SK-N-SH (cell line): Measurements from ENCODE around the gene GTPBP4. TPM values are rescaled to one million over a fixed set of nuclear protein-coding genes. Genes with fewer than 3 reads are reported as not detected.

ENCODE experiments used
- CTCF ChIA-PET: fragments of 300-600, 350-600 bp; formaldehyde crosslinking; extraction: SDS; loops from one replicate; lab custom pipeline; 2021; lab: Yijun Ruan, JAX
- POLR2A ChIA-PET: fragments of 350-600 bp; sonication (Branson Sonifier 250); formaldehyde crosslinking; extraction: SDS; loops from one replicate; lab custom pipeline; 2020; ENCODE audit warnings: antibody characterized with exemption, inconsistent platforms; lab: Yijun Ruan, JAX
- DNase-seq: peaks from one replicate; pipeline ENCODE4 v3.0.0; 2012
- H2AFZ ChIP-seq: fragments of 200-600 bp; sonication (generic); 2 replicates; pipeline ENCODE4 v1.8.1; 2016; ENCODE audit warnings: antibody characterized with exemption, mild to moderate bottlenecking, low read depth
- H3F3A ChIP-seq: fragments of 200-600 bp; sonication (generic); replicated peaks from 2 replicates; pipeline ENCODE3; 2016; ENCODE audit warnings: antibody characterized with exemption, mild to moderate bottlenecking; ENCODE audit not compliant: insufficient read depth
- H3K27ac ChIP-seq, 2 experiments: fragments of 200-500 bp in 1 of 2; fragments of 200-600 bp in 1 of 2; sonication (Bioruptor generic) in 1 of 2; sonication (generic), shearing (Covaris generic) in 1 of 2; 2 replicates each; pipeline versions ENCODE4 v1.5.1 to v1.6.1; 2014 to 2016; ENCODE audit warnings: low read depth in 2 of 2, inconsistent platforms in 1 of 2, low read length in 1 of 2, mild to moderate bottlenecking in 1 of 2, mixed read lengths in 1 of 2
- H3K27me3 ChIP-seq: fragments of 200-600 bp; sonication (generic), shearing (Covaris generic); 2 replicates; pipeline ENCODE4 v1.6.1; 2016; ENCODE audit warnings: mixed run types; ENCODE audit not compliant: insufficient read depth
- H3K36me3 ChIP-seq, 2 experiments: fragments of 200-500 bp in 1 of 2; fragments of 200-600 bp in 1 of 2; sonication (Bioruptor generic) in 1 of 2; sonication (generic) in 1 of 2; replicated peaks in 1 of 2; 2 replicates each; pipeline versions ENCODE3 to v1.5.1; 2014 to 2016; ENCODE audit warnings: low read length in 1 of 2, mild to moderate bottlenecking in 1 of 2; ENCODE audit not compliant: insufficient read depth in 2 of 2, control insufficient read depth in 1 of 2
- H3K4me1 ChIP-seq, 2 experiments: fragments of 200-500 bp in 1 of 2; fragments of 200-600 bp in 1 of 2; sonication (Bioruptor generic) in 1 of 2; sonication (generic), shearing (Covaris generic) in 1 of 2; 2 replicates each; pipeline versions ENCODE4 v1.5.1 to v1.6.1; 2014 to 2016; ENCODE audit warnings: low read depth in 1 of 2, low read length in 1 of 2, mixed run types in 1 of 2; ENCODE audit not compliant: insufficient read depth in 2 of 2, control insufficient read depth in 1 of 2
- H3K4me2 ChIP-seq: fragments of 200-600 bp; sonication (generic), shearing (Covaris generic); 2 replicates; pipeline ENCODE4 v1.6.1; 2017; ENCODE audit warnings: mixed run types
- H3K4me3 ChIP-seq, 2 experiments: fragments of 200-500 bp in 1 of 2; fragments of 200-600 bp in 1 of 2; sonication (Bioruptor generic) in 1 of 2; sonication (generic), shearing (Covaris generic) in 1 of 2; 2 replicates each; pipeline versions ENCODE4 v1.5.1 to v1.8.1; 2014 to 2016; ENCODE audit warnings: low read depth in 2 of 2, inconsistent platforms in 1 of 2, low read length in 1 of 2, mild to moderate bottlenecking in 1 of 2, mixed read lengths in 1 of 2, moderate library complexity in 1 of 2
- H3K79me2 ChIP-seq: fragments of 200-600 bp; sonication (generic); 2 replicates; pipeline ENCODE4 v1.8.1; 2017; ENCODE audit warnings: mild to moderate bottlenecking; ENCODE audit not compliant: insufficient read depth
- H3K9ac ChIP-seq: fragments of 200-600 bp; sonication (generic); 2 replicates; pipeline ENCODE4 v1.6.1; 2017; ENCODE audit warnings: mixed run types
- H3K9me2 ChIP-seq: fragments of 200-600 bp; sonication (generic); 2 replicates; pipeline ENCODE4 v1.6.1; 2017; ENCODE audit warnings: mixed run types
- H3K9me3 ChIP-seq: fragments of 200-600 bp; sonication (generic); 2 replicates; pipeline ENCODE4 v1.6.1; 2017; ENCODE audit warnings: mixed run types, mild to moderate bottlenecking, moderate library complexity
- H4K20me1 ChIP-seq: fragments of 200-600 bp; sonication (generic); 2 replicates; pipeline ENCODE4 v1.6.1; 2017; ENCODE audit warnings: mild to moderate bottlenecking, mixed run types; ENCODE audit not compliant: insufficient read depth
- EP300 ChIP-seq, 2 experiments: IDR thresholded peaks; 2 replicates each; pipeline versions ENCODE4 v1.4.0 to v1.6.1; 2012; ENCODE audit warnings: borderline replicate concordance in 1 of 2, low read depth in 1 of 2, low read length in 1 of 2
- FOXJ3 ChIP-seq: sonication (generic); formaldehyde crosslinking; IDR thresholded peaks from 2 replicates; pipeline ENCODE4 v1.5.1; 2020; ENCODE audit warnings: mild to moderate bottlenecking, missing genetic modification reagents
- GATA2 ChIP-seq: sonication (generic); formaldehyde crosslinking; IDR thresholded peaks from 2 replicates; pipeline ENCODE4 v1.5.0; 2020; ENCODE audit warnings: mild to moderate bottlenecking, missing genetic modification reagents
- MAX ChIP-seq: IDR thresholded peaks from 2 replicates; pipeline ENCODE4 v1.4.0; 2012; ENCODE audit warnings: low read depth
- MXI1 ChIP-seq: IDR thresholded peaks from 2 replicates; pipeline ENCODE4 v1.6.1; 2012; ENCODE audit warnings: mild to moderate bottlenecking, low read depth, low read length, improper control_type of control experiment
- NFIC ChIP-seq: IDR thresholded peaks from 2 replicates; pipeline ENCODE4 v1.4.0; 2012; ENCODE audit warnings: borderline replicate concordance
- PBX3 ChIP-seq: IDR thresholded peaks from 2 replicates; pipeline ENCODE4; 2012
- POLR2AphosphoS5 ChIP-seq: IDR thresholded peaks from 2 replicates; pipeline ENCODE4 v1.6.1; 2012; ENCODE audit warnings: low read depth, low read length
- RAD21 ChIP-seq: IDR thresholded peaks from 2 replicates; pipeline ENCODE4 v1.6.1; 2012; ENCODE audit warnings: mild to moderate bottlenecking, low read length
- RCOR1 ChIP-seq: fragments of 150-350 bp; IDR thresholded peaks from 2 replicates; pipeline ENCODE4 v1.6.1; 2017; ENCODE audit warnings: antibody characterized with exemption, low read length
- TAF1 ChIP-seq: IDR thresholded peaks from 2 replicates; pipeline ENCODE4 v1.6.1; 2012; ENCODE audit warnings: low read depth, mild to moderate bottlenecking, low read length, moderate library complexity, borderline replicate concordance
- USF1 ChIP-seq: IDR thresholded peaks from 2 replicates; pipeline ENCODE4 v1.4.0; 2012; ENCODE audit warnings: low read depth, borderline replicate concordance
- YY1 ChIP-seq: IDR thresholded peaks from 2 replicates; pipeline ENCODE4 v1.4.0; 2012; ENCODE audit warnings: low read depth, mild to moderate bottlenecking
- WGBS: methylation state at CpG from one replicate; pipeline ENCODE4 v1.1.6; 2017; ENCODE audit warnings: low lambda C conversion rate; 5-methylcytosine and 5-hydroxymethylcytosine counted together
- polyA plus RNA-seq, 3 experiments: library from polyadenylated mRNA; depleted of rRNA; stranded (reverse); fragments of >200 nt; gene quantifications; 2 replicates each; pipeline ENCODE4 v1.2.3, GENCODE V29; 2012

The GTPBP4 gene
- polyA plus RNA-seq, 1 of the 3 experiments (the other 2 are of a cell fraction): 36.6 TPM

- Histone ChIP-seq H3K9me3 (no peaks in the 10 kb centered on the region), H3K27ac (no peak overlapping the region), H3K4me1 (no peaks in the 10 kb centered on the region; a peak in 1 of 4 replicates), H3K4me2 (no peak overlapping the region), H3K27me3 (no peaks in the 10 kb centered on the region), H4K20me1 (peaks cover 31% of the 10 kb centered on the region; the same call in 1 of the 2 replicates), H3F3A (no peaks in the 10 kb centered on the region), H2AFZ (no peak overlapping the region), H3K9ac (no peak overlapping the region), H3K9me2 (no peaks in the 10 kb centered on the region), H3K36me3 (peaks cover 89 to 90% of the 10 kb centered on the region in 2 experiments), H3K4me3 (no peak overlapping the region), H3K79me2 (peaks cover 75% of the 10 kb centered on the region)
- no peak for DNase-seq
- 96% methylated on average over 5 of the region's 5 CpGs for WGBS
- TF ChIP-seq MAX: no peak
- no peak for TF ChIP-seq RCOR1
- no peak for TF ChIP-seq POLR2AphosphoS5
- no peak for TF ChIP-seq NFIC
- TF ChIP-seq FOXJ3: no peak
- TF ChIP-seq YY1: no peak
- POLR2A ChIA-PET: interaction anchor here (0.6 kb wide), 1 partner anchor 11 kb away, joined by 5 read pairs; no protein-coding TSS in a partner anchor
- CTCF ChIA-PET: no interaction called here
These were observed 14.3 kb downstream of the GTPBP4 start for GRCh38 chr10:1002425-1003006.

GRCh38 chr10:1003884-1004670 is 15.8 kb downstream of the GTPBP4 start:
- Histone ChIP-seq H3K27me3 (no peaks in the 10 kb centered on the region), H3K36me3 (peaks cover 88 to 90% of the 10 kb centered on the region in 2 experiments), H2AFZ (no peak overlapping the region), H3K4me3 (no peak overlapping the region), H3K9me2 (no peaks in the 10 kb centered on the region), H3K9me3 (no peaks in the 10 kb centered on the region), H3K79me2 (peaks cover 68% of the 10 kb centered on the region), H3K9ac (no peak overlapping the region), H4K20me1 (peaks cover 31% of the 10 kb centered on the region; the same call in 1 of the 2 replicates), H3K4me1 (peaks cover 0 to 6% of the 10 kb centered on the region in 2 experiments; a peak in 1 of 4 replicates), H3F3A (no peaks in the 10 kb centered on the region), H3K27ac (no peak overlapping the region), H3K4me2 (no peak overlapping the region)
- ChIA-PET POLR2A (interaction anchor here (1.1 to 1.5 kb wide), 2 partner anchors 14 to 16 kb away, joined by 3 to 4 read pairs; partner anchors contain the start of gene GTPBP4), CTCF (no interaction called here)
- DNase-seq: no peak
- 100% methylated on average over 3 of the region's 9 CpGs for WGBS
- TF ChIP-seq RAD21 (no peak), PBX3 (no peak), USF1 (no peak), TAF1 (no peak), MXI1 (no peak), EP300 (IDR thresholded peaks at IDR 0.05; ENCODE audit: borderline replicate concordance in 1 of 2, low read depth in 1 of 2, low read length in 1 of 2) (no peak), GATA2 (CRISPR knock-in tag) (no peak), MAX (no peak)
